Nephron progenitor cell (in vitro differentiated cells): ENCODE data around the gene PGLYRP4.

ENCODE experiments used
- DNase-seq: peaks from one replicate; pipeline ENCODE4 v3.0.0; 2021
- H3K27ac Mint-ChIP-seq: 2 replicates; pipeline ENCODE4 v1.8.0; 2021; ENCODE audit warnings: mild to moderate bottlenecking, moderate library complexity, mixed read lengths
- H3K27me3 Mint-ChIP-seq: 2 replicates; pipeline ENCODE4 v1.8.0; 2021; ENCODE audit warnings: mild to moderate bottlenecking, low read depth, mixed read lengths; ENCODE audit not compliant: poor library complexity
- H3K36me3 Mint-ChIP-seq: 2 replicates; pipeline ENCODE4 v1.8.0; 2021; ENCODE audit warnings: low read depth, mixed read lengths
- H3K4me1 Mint-ChIP-seq: 2 replicates; pipeline ENCODE4 v1.8.0; 2021; ENCODE audit warnings: mixed read lengths
- H3K4me3 Mint-ChIP-seq: 2 replicates; pipeline ENCODE4 v1.8.0; 2021; ENCODE audit warnings: mild to moderate bottlenecking, moderate library complexity, mixed read lengths
- H3K9me3 Mint-ChIP-seq: 2 replicates; pipeline ENCODE4 v1.8.0; 2021; ENCODE audit warnings: mild to moderate bottlenecking, moderate library complexity, mixed read lengths
- TF ChIP-seq, protein P1 (sequence below): fragments of 200-600 bp; sonication (generic); IDR thresholded peaks from 2 replicates; pipeline ENCODE4 v1.5.0; 2021; ENCODE audit warnings: antibody characterized with exemption

PGLYRP4 gene

DNA sequence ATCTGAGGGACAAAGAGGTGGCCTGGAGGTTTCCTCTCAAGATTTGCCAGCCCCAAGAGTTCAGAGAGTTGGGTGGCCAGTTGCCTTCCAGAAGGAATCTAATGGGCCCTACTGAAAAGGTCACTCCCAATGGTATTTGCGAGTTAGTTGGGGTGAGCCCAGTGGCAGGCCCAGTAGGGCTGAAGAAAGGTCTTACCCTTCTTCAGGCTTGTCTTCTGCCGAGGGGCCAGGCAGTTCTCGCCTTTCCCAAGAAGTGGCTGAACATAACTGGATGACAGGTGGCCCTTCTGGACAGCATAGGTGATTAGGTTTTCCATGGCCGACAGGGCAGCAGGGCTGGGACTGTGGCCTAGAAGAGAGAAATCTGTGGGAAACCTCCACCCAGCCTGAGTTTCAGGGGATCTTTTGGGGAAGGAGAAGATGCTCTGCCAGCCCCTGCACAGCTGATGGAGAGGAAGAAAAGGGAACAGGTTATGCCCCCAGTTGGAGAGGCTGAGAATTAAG, 7.2 kb downstream of the PGLYRP4 start:
- Mint-ChIP-seq H3K27me3 (peaks cover 26% of the 10 kb centered on the region), H3K9me3 (no peaks in the 10 kb centered on the region), H3K4me3 (no peak overlapping the region), H3K4me1 (no peaks in the 10 kb centered on the region), H3K27ac (no peak overlapping the region), H3K36me3 (no peaks in the 10 kb centered on the region)
- DNase-seq: no peak
- TF ChIP-seq, protein P1, sequence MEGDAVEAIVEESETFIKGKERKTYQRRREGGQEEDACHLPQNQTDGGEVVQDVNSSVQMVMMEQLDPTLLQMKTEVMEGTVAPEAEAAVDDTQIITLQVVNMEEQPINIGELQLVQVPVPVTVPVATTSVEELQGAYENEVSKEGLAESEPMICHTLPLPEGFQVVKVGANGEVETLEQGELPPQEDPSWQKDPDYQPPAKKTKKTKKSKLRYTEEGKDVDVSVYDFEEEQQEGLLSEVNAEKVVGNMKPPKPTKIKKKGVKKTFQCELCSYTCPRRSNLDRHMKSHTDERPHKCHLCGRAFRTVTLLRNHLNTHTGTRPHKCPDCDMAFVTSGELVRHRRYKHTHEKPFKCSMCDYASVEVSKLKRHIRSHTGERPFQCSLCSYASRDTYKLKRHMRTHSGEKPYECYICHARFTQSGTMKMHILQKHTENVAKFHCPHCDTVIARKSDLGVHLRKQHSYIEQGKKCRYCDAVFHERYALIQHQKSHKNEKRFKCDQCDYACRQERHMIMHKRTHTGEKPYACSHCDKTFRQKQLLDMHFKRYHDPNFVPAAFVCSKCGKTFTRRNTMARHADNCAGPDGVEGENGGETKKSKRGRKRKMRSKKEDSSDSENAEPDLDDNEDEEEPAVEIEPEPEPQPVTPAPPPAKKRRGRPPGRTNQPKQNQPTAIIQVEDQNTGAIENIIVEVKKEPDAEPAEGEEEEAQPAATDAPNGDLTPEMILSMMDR: no peak

DNA sequence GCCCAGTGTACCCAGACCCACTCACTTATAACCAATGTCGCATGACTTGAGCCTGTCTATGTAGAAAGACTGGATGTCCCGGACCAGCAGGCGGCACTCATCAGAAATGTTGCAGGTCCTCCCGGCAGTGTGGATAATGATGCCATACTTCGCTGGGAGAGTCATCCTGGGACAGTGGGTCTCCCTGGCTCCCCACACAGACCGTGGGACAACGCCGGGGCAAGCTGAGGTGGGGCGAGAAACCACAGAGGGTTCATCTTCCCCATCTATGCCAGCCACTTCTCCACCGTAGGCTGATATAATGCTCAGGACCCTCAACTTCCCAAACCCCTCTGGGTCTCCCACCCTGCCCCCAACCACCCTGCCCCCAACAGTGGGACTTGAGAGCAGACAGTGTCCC, 8.3 kb downstream of the PGLYRP4 start:
- H3K4me1 Mint-ChIP-seq: no peaks in the 10 kb centered on the region
- TF ChIP-seq, protein P1: no peak
- H3K36me3 Mint-ChIP-seq: no peaks in the 10 kb centered on the region
- no peak for DNase-seq
- peaks cover 27% of the 10 kb centered on the region for H3K27me3 Mint-ChIP-seq
- H3K4me3 Mint-ChIP-seq: no peak overlapping the region
- H3K9me3 Mint-ChIP-seq: no peaks in the 10 kb centered on the region
- no peak overlapping the region for H3K27ac Mint-ChIP-seq

DNA sequence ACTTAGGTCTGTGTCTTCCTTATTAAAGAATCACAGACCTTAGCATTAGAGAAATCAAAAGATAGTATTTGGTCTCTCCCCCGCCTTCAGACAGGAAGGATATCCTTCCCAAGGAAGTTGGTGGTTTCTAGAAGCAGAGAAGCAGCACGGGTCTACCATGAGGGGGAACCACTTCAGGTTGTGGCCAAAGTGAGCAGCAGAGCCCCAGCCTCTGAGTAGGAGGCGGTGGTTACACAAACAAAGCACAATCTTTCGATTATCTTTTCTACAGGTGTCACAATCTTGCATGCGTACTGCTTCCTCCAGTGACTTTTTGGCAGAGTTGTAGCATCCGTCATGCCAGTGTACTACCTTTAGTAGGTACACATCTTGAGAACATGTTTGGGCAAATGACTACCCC, 8.8 kb downstream of the PGLYRP4 start:
- no peaks in the 10 kb centered on the region for H3K4me1 Mint-ChIP-seq
- H3K27me3 Mint-ChIP-seq: peaks cover 27% of the 10 kb centered on the region
- TF ChIP-seq, protein P1: no peak

DNA sequence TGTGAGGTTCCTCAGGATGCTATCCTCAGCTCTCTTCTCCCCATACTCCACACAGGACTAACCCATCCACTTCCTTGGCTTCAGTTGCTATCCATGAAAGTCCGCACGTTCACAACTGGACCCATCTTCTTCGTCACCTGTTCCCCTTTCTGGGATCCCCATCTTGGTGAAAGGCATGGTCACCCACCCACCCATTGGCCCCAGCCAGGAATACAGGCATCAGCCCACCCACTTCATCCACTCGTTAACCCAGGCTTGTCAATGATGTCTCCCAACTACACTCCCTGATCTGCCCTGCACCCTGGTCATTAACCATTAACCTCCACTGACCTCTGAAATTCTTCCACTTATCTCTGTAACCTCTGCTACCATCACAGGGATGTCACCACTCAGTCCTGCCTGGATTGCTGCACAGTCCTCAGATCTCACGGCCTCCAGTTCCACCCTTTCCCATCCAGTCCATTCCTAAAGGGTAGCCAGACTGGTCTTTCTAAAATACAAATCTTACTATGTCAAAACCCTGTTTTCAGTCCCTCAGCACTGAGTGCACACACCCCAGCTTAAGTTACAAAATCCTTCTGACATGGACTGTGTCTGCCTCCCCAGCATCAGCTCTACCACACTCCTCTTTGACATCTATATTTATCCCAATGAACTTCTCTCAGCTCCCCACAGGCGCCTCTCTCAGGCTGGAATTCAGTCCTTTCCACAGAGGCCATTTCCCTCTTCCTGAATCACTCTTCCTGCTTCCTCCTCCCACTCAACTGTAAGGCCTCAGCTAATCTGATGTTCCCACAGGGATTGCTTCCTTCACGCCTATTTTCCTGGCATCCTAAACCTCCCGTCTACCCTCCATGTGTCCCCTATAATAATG, 10.4 kb downstream of the PGLYRP4 start:
- Mint-ChIP-seq H3K4me3 (no peak overlapping the region), H3K27me3 (peaks cover 23% of the 10 kb centered on the region), H3K4me1 (no peaks in the 10 kb centered on the region), H3K27ac (no peak overlapping the region), H3K9me3 (no peaks in the 10 kb centered on the region), H3K36me3 (no peaks in the 10 kb centered on the region)
- TF ChIP-seq, protein P1: no peak
- DNase-seq: no peak

More for the DNA sequence above, 8.8 kb downstream of the PGLYRP4 start:
- Mint-ChIP-seq H3K9me3 (no peaks in the 10 kb centered on the region), H3K4me3 (no peak overlapping the region), H3K27ac (no peak overlapping the region), H3K36me3 (no peaks in the 10 kb centered on the region)
- DNase-seq: no peak

DNA sequence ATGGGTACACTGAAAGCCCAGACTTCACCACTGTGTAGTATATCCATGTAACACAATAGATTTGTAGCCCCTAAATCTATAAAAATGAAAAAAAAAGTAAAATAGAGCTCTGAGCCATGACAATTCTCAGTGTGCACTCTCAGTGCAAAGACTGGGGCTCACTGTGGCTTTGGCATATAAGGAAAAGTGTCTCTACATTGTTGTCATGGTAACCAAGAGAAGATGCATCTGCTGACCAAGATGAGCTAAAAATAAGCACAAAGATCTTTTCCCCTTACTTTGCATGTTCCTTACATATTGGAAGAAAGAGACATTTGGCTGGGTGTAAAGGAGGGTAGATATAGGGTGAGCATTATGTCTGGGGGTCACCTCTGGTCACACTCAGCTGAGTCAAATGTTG, 12.0 kb downstream of the PGLYRP4 start:
- no peaks in the 10 kb centered on the region for H3K36me3 Mint-ChIP-seq
- peaks cover 23% of the 10 kb centered on the region for H3K27me3 Mint-ChIP-seq
- H3K9me3 Mint-ChIP-seq: peaks cover 11% of the 10 kb centered on the region
- TF ChIP-seq, protein P1: no peak
- H3K27ac Mint-ChIP-seq: no peak overlapping the region
- DNase-seq: no peak
- H3K4me3 Mint-ChIP-seq: no peak overlapping the region
- no peaks in the 10 kb centered on the region for H3K4me1 Mint-ChIP-seq

DNA sequence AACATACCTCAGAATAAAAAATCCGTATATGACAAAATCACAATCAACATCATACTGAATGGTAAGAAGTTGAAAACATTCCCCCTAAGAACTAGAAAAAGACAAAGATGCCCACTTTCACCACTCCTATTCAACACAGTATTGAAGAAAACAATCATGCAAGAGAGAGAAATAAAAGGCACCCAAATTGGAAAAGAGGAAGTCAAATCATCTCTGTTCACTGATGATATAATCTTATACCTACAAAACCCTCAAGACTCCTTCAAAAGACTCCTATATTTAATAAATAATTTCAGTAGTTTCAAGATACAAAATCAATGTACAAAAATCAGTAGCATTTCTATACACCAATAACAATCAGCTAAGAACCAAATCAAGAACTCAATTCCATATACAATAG, 14.7 kb downstream of the PGLYRP4 start:
- Mint-ChIP-seq H3K27ac (no peak overlapping the region), H3K4me3 (no peak overlapping the region), H3K27me3 (peaks cover 21% of the 10 kb centered on the region), H3K9me3 (peaks cover 35% of the 10 kb centered on the region), H3K36me3 (no peaks in the 10 kb centered on the region), H3K4me1 (no peaks in the 10 kb centered on the region)
- no peak for DNase-seq
- TF ChIP-seq, protein P1: no peak
